GM13977 (cell line): ENCODE results near the gene TUBA4A.

Source experiments
- DNase-seq: peaks from one replicate; pipeline ENCODE4 v3.0.0; 2012; ENCODE audit warnings: low spot score
- CTCF ChIP-seq: IDR thresholded peaks from 2 replicates; pipeline ENCODE4 v1.5.1; 2012; ENCODE audit warnings: mild to moderate bottlenecking, control low read depth; ENCODE audit not compliant: insufficient read depth; ENCODE audit errors: extremely low read depth, missing control alignments
- in situ Hi-C: fragments of 300-500 bp; cut with MboI; formaldehyde crosslinking; loops from one replicate; pipeline ENCODE4 v1.12.0; 2022; ENCODE audit warnings: low sequenced_read_pairs, low pct_unique_long_range_greater_than_20kb, mixed read lengths, inconsistent platforms; ENCODE audit not compliant: unreplicated experiment

The TUBA4A gene

GRCh38 chr2:219225350-219225749 lies 28.4 kb downstream of the TUBA4A start:
- TF ChIP-seq CTCF, result no peak
- in situ Hi-C loops, result no loop called here
- DNase-seq, result no peak

GRCh38 chr2:219223831-219224610 lies 29.7 kb downstream of the TUBA4A start:
- no peak for DNase-seq
- TF ChIP-seq CTCF, result no peak
- in situ Hi-C loops, result no loop called here

- DNase-seq, result no peak
- TF ChIP-seq CTCF, result no peak
- in situ Hi-C loops, result no loop called here
Measured at GRCh38 chr2:219221957-219222518, 31.7 kb downstream of the TUBA4A start.

GRCh38 chr2:219220652-219221402 lies 32.9 kb downstream of the TUBA4A start:
- DNase-seq, result no peak
- TF ChIP-seq CTCF, result no peak
- in situ Hi-C loops, result no loop called here

DNA sequence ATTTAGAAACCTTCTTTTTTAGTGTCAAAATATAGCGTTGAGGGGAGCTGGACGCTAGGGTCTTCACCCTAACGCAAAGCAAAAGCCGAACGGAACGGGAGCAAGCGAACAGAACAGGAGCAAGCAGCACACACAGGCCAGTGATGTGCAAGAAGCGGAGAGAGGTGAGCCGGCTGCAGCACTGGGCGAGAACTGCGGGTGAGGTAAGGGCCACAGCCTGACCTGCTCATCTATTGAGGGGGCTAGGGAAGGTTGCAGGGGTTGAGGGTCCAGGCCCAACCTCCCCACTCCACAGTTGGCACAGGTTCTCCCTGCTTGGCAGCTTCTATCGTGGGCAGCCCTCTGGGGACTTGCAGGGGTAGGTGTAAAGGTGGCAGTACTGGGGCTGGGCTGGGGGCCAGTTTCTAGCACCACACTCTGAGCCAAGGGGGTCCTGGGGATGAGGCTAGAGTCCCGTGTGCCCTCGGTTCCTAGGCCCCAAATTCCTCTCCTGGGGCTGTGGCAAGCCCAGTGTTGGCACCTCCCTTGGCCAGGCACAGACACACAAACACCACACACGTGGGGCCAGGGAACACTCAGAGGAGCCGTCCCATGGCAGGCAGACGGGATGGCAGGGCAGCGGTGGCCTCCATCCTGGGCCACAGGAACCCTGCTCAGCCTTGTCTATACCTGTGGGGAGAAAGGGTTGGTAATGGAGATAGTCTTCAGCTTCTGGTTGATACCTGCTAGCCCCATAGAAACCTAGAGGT lies 33.8 kb downstream of the TUBA4A start:
- no peak for DNase-seq
- in situ Hi-C loops, result no loop called here
- TF ChIP-seq CTCF, result no peak
